AG09319 (cell line): Measurements from ENCODE around the gene NCAPD2.

Experiments used
- DNase-seq: peaks from one replicate; pipeline ENCODE4 v3.0.0-alpha.2; 2010; ENCODE audit warnings: low read depth; ENCODE audit errors: extremely low read depth
- TF ChIP-seq, protein P1 (sequence below): IDR thresholded peaks from 2 replicates; pipeline ENCODE4 v1.5.1; 2011; ENCODE audit warnings: low read depth, mild to moderate bottlenecking, inconsistent platforms, low read length, moderate library complexity

The NCAPD2 gene

GRCh38 chr12:6569786-6570185, 75.9 kb downstream of the NCAPD2 start:
- no peak for DNase-seq
- TF ChIP-seq, protein P1, sequence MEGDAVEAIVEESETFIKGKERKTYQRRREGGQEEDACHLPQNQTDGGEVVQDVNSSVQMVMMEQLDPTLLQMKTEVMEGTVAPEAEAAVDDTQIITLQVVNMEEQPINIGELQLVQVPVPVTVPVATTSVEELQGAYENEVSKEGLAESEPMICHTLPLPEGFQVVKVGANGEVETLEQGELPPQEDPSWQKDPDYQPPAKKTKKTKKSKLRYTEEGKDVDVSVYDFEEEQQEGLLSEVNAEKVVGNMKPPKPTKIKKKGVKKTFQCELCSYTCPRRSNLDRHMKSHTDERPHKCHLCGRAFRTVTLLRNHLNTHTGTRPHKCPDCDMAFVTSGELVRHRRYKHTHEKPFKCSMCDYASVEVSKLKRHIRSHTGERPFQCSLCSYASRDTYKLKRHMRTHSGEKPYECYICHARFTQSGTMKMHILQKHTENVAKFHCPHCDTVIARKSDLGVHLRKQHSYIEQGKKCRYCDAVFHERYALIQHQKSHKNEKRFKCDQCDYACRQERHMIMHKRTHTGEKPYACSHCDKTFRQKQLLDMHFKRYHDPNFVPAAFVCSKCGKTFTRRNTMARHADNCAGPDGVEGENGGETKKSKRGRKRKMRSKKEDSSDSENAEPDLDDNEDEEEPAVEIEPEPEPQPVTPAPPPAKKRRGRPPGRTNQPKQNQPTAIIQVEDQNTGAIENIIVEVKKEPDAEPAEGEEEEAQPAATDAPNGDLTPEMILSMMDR: no peak

- TF ChIP-seq, protein P1: peak; percentile 54
- DNase-seq: no peak
These were observed 76.5 kb downstream of the NCAPD2 start for GRCh38 chr12:6570264-6570887.

GRCh38 chr12:6573001-6573400, 79.1 kb downstream of the NCAPD2 start:
- TF ChIP-seq, protein P1: no peak
- DNase-seq: no peak

GRCh38 chr12:6574576-6575295, 80.8 kb downstream of the NCAPD2 start:
- TF ChIP-seq, protein P1: no peak
- no peak for DNase-seq

DNA sequence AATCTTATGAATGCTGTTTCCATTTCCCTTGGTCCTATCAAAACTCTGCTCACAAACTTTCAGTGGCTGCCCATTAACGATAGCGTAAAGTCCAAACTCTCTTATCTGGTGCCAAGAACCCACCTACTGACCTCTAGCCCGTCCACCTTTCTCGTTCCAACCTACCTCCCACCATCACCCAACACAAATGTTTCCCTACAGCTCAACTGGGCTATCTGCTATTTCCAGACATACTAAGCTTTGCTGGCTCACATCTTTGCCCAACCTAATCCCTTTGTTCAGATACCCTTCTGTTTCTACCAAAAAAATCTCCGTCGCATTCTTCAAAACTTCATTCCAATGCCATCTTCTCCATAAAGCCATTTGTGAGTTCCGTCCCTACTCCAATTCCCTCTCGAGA, 81.7 kb downstream of the NCAPD2 start:
- no peak for DNase-seq
- TF ChIP-seq, protein P1: no peak
